Pons (tissue), 1 donor: ENCODE results near the gene MPP2.
"Not testable (repeated sequence)": the region's sequence is repeated elsewhere in the genome, so short reads cannot be mapped to it uniquely, and the experiment has no call there.

Experiments
- DNase-seq: peaks from one replicate; pipeline ENCODE4 v3.0.0-alpha.2; 2016; ENCODE audit warnings: low spot score

MPP2 gene

DNA sequence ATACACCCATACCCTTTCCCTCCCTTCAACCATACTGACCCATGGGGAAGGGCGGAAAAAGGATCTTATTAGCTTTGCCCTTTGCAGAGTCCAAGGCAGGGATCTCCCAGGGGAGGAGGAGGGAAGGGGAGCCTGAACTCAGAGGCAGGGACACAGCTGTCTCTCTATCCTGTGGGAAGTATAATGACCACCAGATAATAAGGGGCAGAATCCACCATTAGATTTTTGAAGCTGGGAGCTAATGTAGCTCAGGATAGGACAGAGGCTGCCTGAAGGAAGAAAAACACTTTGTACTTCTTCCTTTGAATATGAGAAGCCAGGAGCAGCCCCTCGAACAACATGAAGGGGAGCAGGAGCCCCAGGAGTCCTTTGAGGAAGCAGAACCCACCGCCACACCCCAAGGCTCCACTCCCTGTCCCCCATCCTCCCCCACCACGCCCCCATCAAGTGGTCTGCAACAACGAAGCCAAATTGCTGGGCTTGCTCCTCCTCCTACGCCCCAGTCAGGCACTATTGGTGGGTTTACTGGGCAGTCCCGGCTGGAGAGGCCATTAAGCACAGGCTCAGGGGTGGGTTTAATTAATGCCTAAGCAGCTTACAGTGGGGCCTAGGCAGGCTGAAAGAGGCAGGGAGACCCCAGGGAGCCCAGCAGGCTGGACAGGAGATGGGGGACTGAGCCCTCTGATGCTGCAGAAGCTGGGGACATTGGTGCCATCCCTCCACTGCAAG, 5.3 kb downstream of the MPP2 start:
- no peak for DNase-seq

- no peak for DNase-seq
Measured at GRCh38 chr17:43900858-43901754, 6.2 kb downstream of the MPP2 start.

DNA sequence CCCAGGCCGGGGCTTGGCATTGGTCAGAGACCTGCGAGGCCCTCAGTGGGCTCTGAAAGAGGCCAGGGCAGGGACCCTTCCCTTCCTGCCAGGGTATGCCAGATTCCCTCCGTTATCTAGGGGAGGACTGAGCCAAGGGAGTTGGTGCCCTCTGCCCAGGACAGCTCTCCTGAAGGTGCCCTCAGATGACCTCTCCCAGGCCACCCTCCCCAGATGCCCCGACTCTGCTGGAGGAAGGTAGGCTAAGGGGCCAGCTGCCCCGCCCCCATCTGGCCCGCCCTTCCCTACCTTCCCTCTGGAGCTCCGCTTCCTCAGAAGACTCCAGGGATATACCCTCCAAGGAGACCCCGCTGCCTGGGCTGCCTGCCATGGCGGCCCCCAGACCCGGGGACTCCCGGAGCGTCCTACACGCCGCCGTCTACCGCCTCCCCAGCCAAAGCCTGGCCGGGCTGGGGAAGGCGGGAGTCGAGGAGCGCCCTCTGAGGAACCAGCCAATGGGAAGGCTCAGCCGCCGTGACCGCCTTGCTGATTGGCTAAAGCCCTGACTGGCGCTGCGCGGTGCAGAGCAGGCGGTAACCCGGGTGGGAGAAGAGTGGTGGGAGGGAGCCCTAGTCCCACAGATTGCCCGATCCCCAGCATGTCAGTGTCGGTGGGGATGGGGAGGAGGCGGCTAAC, 7.0 kb downstream of the MPP2 start:
- peak; percentile 66 for DNase-seq

DNA sequence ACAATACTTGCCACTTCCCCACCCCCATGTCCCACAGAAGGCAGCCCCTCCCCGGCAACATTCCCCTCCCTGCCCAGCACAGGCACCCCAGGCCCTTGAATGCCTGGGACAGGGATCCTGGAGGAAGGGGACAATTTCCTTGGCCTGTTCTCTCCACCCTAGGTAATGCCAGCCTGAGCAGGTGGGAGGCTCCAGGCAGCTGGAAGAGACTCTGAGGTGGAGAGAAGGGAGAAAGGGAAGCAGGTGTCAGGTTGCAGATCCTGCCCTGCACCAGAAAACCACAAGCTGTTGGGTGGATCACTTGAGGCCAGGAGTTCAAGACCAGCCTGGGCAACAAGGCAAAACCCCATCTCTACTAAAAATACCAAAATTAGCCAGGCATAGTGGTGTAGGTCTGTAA, 8.9 kb downstream of the MPP2 start:
- DNase-seq, result no peak

GRCh38 chr17:43897831-43898230, 9.5 kb downstream of the MPP2 start:
- no peak for DNase-seq

- DNase-seq, result not testable (repeated sequence)
Measured at GRCh38 chr17:43894494-43894893, 12.8 kb downstream of the MPP2 start.

DNA sequence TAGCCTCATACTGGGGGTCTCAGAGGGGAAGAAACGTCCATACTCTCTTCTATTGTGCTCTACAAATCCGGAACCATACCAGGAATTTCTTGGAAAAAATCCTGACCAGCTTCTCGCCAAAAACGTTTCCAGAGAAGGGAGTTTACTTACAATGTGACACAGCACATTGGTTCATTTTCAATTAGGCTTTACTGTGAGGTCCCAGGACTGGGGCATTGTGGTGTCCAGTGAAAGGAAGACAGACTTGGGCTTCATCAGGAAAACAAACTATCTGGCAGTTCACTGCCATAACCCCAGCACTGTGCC, 14.7 kb downstream of the MPP2 start:
- DNase-seq, result no peak

DNA sequence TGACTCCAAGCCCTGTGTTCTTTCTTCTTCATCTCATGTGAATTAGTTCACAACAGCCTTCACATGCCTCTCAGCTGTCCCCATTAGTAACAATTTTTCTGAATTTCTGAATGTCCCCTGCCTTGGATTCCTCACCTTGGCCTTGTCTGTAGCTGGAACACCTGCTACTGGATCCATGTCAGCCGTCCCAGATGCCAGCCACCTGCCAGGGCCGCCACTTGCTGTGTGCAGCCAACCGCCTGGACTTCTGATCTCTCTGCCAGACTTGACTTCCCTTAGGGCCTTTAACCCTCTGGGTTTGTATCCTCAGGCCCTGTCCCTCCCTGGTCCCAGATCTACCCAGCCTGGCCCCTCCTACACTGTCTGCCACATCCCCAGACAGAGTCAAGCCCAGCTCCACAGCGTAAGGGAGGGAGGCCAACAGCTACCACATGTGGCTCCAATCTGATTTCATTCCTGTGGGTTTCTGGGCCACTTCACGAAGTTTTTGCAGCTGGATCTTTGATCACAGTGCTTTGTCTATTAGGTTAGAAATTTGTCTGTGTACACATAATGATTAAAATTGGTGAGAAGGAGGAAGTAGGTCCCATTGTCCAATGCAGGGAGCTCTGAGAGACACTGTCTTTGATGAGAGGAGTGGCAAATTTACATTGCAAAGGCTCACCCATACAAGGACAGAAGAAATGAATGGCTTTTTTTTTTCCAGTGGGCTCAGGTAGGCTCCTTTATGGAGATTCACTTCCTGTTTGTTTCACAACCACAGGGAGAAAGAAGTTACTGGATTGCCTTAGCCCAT, 15.3 kb downstream of the MPP2 start:
- no peak for DNase-seq

DNA sequence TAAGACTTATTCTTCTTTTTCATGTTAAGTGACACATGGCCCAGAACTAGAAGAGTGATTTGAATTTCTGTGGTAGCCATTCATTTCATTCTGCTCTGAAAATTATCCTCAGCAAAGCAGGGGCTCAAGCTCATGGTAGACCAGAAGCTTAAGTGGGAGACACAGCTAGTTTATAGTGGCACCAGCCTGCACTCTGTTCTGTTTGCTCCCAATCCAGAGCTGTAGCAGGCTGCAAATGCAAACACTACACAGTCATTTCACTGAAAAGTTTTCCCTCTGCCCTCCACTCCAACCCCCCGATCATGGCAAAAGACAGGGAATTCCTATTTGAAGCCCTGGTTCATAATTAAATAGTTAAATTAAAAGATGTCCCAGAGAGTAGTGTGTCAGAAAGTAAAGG, 17.1 kb downstream of the MPP2 start:
- no peak for DNase-seq

DNA sequence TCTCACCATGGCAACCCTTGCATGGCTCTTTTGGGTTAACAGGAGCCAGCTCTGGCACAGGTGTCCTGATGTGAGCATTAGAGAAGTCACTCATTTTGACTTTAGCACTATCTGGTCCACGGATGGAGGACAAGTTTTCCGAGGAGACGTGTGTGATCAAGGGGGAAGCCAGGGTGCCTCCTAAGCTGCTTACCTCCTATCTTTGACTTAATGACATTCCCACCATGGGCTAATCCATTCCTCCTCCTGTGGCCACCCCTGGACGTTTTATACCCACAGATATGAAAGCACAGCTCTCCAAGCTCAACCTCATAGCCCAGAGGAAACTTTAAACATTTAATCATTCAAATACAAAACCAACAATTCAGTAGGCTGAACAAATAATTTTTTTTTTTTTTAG, 18.8 kb downstream of the MPP2 start:
- no peak for DNase-seq

- DNase-seq, result no peak
Measured at GRCh38 chr17:43882761-43883415, 24.4 kb downstream of the MPP2 start.

DNA sequence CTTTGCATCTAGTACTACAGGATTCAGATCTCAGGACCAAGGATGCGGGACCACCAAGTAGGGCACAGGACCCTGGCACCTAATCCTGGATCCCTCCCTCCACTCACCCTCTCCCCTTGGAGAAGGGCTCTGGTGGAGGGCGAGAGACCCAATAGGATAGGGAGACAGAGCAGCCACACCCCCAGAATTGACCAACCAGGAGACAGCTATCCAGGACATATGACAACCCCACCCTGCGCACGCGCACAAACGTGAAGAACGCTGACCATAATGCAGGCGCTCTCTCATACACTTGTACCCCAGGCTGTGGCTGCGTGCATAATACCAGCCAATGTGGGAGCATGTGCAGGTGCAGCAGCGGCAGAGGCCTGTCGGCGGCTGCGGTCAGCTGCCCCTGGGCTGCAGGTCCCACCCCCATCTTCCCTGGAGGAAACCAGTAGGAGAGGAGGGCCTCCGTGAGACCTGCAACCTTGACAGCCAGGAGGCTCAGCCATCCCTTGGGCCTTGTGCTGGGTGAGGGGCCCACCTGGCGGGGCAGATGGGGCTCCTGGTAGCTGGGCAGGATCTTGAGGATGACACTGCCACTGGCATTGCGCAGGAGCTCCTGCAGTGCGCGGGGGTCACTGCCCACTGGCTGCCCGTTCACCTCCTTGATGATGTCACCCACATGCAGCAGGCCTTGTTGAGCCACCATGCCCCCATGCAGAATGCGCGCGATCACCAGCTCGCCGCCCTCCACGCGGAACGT, 25.4 kb downstream of the MPP2 start:
- DNase-seq, result no peak

DNA sequence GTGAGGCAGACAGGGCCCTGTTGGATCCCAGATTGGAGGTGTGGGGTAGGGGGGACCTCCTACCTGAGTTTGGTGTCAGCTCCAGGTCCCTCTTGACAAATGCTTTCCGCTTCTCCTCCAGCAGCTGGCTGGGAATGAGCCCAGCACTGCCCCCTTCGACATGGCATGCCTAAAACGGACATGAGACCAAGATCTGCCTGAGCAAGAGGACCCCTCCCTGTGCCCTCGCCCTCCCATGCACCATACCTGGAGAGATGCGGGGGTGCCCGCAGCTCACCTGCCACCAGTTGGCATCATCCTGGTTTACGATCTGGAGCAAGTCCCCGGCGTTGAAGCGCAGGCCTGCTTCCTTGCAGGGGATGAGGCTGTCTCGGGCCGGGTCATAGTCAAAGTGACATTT, 26.2 kb downstream of the MPP2 start:
- no peak for DNase-seq

GRCh38 chr17:43880420-43880991, 26.8 kb downstream of the MPP2 start:
- no peak for DNase-seq

DNA sequence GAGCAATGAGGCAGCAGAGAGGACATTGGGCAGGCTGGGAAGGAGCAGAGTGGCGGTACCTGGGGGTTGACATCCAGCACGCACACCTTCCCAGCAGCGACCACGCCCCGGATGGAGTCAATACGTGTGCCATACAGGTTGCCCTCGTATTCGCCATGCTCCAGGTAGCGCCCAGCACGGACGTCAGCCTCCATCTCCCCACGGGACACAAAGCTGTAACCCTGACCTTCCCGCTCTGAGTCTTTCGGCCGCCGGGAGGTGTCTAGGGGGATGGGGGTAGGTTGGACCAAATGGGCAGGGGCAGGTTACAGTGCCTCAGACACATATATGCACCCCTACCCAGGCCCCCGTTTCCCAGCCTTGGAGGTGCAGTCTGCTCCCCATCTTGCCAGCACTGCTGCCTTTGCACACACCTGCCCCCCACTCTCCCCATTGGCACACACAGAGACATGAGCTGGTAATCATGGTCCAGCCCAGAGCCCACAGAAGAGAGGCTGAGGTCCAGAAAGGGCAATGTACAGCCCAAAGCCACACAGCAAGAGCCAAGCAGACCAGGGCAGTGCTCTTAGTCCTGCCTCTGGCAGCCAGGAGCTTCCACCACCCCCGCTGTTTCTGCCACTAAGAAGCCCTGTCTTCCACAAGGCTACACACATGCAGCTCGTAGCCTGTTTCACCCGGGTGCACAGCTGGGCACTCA, 27.5 kb downstream of the MPP2 start:
- no peak for DNase-seq

- DNase-seq, result peak; percentile 44
Measured at GRCh38 chr17:43878260-43879175, 28.8 kb downstream of the MPP2 start.

DNA sequence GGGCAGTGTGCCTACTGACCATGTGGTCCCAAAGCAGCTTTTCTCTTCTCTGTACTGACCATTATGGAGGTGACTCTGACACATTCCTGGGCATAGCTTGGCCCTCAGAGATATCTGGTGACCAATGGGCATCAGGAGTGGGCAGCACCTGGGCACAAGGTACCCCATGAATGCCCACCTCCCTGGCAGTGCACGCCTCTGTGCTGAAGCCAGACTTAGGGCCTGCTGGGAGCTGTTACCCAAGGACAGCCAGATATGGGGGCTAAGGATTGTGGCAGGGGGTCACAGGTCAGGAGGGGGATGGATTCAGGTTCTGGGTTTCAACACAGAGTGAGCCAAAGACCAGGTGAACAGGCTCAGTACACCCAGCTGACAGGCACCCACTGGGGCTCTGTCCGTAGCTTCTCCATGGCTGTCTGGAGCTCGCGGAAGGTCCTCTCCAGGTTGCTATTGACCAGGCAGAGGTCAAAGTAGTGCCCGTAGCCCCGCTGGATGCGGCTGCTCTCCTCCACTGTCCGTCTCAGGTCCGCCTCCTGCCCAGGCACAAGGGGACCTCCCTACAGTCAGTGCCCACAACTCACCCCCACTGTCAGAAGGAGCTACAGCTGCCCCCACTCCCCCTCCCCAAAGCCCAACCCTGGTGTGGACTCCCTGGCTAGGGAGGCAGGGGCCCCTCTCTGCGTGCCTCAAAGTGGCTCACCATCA, 29.7 kb downstream of the MPP2 start:
- DNase-seq, result no peak

DNA sequence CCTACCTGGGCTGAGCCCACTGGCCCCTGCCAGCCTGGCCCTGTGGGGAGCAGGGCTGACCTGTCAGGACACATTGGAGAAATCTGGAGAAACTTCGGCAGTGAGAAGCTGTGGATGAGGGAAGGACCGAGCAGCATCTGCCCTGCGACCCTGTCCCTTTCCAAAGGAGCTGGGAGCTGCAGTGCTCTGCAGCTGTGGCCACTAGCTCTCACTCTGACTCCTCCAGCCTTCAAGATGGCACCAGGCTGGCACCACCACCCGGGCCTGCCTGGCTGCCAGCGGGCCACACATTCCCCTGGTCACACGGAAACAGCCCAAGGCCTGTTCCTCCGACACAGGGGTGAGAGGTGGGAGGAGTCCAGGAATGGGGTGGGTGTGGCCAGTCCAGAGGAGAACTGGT, 30.3 kb downstream of the MPP2 start:
- no peak for DNase-seq
